GM18526 (cell line): ENCODE results near the gene SPR.

ENCODE experiments used
- POLR2A ChIP-seq: IDR thresholded peaks from 3 replicates; pipeline ENCODE4 v1.6.1; 2011; ENCODE audit not compliant: insufficient read length; ENCODE audit errors: extremely low read depth

Gene SPR

GRCh38 chr2:72883356-72883962 is 3.7 kb upstream of the SPR start:
- no peak for TF ChIP-seq POLR2A

DNA sequence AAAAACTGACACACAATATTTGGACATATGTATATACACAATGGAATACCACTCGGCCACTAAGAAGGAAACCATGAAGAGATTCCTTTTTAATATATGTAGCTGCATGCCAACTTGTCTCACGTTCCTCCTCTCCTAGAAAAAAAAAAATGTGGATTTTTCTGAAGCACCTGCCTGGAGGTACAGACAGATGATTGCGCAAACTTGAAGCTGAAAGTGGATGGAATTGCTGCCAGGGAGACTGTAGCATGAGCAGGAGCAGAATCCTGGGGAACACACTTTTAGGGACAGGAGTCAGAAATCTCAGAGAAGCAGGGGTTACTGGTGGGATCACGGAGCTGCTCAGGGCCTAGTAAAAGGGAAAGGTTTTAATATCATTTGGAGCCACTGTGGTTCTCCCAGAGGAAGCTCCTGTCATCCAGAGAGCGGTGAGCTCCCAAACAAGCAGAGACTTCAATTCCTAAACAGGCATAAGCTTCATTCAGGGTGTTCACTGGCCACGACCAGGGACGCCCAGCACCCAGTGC is 640 bp upstream of the SPR start:
- no peak for TF ChIP-seq POLR2A

DNA sequence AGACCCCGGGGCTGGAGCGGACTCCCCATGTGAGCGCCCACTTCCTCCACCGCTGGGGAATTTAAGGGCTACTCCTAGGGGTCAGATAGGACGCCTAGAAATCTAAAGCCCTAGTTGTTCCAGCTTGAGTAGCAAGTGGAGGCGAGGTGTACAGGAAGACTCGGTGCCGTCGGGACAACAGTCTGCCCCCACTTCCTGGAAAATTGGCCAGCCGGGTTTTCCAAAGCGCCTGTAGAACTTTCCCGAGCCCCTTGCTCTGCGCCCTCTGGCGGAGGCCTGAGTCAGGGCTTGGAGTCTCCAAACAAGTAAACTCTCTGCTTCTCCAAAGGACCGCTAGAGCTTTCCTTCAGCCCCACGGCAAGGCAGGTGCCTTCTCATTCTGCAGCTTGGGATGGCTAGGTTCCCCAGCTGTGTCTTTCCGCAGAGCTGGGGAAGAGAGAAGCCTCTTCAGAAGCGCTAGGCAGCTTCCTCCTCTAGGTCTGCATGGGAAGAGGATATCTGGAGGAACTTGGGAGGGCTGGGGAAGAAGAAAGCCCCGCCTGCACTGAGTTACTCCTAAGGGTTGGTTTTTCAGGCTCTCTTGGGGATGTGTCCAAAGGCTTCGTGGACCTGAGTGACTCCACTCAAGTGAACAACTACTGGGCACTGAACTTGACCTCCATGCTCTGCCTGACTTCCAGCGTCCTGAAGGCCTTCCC is 681 bp downstream of the SPR start:
- TF ChIP-seq POLR2A = no peak

DNA sequence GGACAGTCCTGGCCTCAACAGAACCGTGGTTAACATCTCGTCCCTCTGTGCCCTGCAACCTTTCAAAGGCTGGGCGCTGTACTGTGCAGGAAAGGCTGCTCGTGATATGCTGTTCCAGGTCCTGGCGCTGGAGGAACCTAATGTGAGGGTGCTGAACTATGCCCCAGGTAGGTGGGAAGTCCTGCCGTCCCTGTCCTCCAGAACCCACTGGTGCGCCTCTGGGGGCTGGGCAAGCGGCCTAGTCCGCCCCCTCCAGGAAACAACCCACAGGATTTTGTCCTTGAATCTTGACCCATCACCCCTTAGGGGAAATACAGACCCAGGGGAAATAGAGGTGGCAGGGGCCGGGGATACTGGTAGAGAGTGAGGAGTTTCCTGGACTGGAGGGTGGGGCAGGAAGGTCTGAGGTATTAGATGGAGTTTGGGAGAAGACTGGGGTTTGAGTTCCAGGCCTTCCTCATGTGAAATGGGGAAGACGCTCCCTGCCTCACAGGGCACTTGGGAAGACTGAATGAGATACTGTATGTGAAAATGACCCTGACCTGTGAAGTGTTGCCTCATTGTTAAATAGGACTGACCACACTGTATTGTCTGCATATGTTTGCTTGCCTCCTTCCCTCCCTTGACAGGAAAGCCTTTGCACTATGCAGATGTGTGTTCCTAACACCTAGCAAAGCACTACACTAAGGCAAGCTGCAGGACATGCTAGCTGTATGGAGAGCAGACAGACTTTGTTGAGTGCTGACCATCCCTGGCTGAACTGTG is 1.4 kb downstream of the SPR start:
- TF ChIP-seq POLR2A = no peak

GRCh38 chr2:72889991-72890390 is 2.8 kb downstream of the SPR start:
- TF ChIP-seq POLR2A = no peak

DNA sequence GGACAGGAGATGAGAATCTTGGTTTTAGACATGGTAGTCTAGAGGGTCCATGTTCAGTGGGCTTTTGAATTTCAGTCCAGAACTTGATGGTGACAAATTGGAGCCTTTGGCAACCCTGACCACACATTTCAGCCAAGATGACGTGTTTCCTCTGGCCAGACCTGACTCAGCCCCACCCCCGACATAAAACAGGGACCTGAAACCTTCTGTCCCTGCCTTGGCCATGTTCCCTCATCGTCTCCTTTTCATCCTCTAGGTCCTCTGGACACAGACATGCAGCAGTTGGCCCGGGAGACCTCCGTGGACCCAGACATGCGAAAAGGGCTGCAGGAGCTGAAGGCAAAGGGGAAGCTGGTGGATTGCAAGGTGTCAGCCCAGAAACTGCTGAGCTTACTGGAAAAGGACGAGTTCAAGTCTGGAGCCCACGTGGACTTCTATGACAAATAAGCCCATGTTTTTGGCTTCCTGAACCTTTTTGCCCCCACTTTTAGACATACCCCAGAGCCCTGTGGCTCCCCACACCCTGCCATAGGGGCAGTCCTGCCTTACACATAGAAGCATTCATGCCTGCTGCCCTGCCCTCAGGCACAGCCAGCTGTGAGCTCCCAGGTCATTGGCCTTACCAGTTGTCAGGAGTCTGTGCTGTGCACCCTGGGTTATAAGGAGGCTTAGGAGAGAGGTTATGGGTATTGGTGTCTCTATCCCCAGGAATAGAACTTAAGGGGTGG is 4.0 kb downstream of the SPR start:
- no peak for TF ChIP-seq POLR2A

DNA sequence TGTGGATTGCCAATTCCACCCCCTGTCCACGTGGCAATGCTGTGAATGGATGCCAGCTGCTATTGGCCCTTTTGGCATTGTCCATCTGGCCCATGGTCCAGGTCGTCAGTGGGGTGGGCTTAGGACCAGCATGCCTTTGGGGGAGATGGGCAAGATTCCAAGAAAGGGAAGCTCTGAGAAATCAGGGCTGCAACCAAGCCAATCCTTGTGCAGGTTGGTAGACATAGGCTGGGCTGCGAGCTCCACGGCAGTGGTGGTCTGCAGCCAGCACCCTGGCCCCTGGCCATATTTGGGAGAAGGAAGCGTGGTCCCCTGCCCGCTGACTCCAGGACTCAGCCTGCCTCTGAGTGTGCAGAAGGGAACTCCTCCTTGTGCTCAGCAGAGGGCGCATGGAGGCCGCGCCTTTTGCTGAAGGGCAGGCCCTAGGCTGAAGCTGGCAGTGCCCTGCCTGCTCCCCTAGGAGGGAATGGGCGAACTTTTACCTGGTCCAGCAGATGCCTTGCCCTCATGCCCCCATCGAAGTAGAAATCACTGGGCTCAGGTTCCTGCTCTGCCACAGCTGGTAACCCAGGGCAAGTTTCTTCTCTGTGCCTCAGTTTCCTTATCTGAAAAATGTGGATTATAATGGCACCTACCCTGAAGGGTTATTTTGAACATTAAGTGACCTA is 5.4 kb downstream of the SPR start:
- no peak for TF ChIP-seq POLR2A

DNA sequence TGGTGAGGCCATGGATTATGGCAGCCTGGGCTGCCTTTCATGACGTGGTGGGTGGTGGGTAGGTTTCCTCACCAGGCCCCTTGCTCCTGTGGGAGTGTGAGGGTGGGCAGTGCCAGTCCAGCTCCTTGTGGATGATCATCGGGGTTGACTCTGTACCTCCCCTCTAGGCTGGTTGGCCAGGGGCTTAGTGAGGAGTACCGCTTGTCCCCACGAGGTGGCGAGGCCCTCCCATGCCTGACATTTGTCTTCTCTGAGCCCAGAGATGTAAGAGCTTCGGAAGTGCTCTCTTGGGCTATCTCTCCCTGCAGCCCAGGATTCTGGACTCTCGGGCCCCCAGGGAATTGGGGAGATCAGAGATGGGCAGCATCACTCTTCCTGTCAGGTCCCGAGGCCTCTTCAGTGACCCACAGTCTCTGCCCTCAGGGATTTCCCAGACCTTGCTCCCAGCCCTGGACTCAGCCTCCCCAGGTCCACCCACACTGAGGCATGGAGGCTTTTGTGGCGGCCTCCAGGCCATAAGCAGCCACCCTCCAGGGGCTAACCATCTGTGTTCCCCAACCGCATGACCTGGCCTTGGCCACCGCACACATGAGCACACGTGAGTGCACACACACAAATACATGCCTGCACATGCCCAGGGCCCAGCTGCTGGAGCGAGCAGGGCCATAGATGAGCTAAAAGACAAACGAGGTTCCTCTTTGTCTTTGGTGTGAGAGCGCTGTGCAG is 6.5 kb downstream of the SPR start:
- TF ChIP-seq POLR2A = no peak

DNA sequence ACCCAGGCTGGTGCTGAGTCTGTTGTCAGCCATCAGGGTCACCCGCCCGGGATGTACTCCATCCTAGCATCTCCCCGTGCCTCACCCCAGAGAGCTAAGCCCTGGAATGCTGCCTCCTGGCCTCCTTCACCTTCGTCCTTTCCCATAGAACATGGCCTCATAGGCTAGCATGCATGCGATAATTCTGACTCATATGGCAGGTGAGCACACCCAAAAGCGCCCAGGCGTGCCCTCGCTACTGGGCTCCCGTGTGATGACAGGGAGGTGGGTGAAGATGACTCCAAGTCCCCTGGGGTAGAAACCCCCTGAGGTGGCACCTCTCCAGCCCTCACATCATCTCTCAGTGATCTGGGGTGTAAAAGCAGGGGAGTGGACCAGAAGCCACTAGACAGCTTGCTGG is 7.3 kb downstream of the SPR start:
- TF ChIP-seq POLR2A = no peak

DNA sequence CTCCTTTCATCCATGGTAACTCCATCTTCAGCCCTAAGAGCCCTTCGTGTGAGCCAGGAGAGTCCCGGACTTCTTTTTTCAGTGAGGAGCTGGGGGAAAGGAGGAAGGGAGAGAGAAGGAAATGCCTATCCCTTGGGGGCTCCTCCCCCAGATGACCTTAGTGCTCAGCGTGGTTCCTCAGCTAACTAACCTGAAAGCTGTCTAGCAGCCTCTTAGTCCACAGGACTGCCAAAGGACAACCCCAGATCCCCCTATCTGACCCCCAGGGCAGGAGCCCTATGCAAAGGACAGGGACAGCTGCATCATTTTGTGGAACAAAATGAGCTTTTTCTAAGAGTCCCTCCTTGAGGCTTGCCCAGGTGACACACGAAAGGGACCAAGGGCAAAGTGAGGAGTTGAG is 7.9 kb downstream of the SPR start:
- no peak for TF ChIP-seq POLR2A

GRCh38 chr2:72895759-72896281 is 8.6 kb downstream of the SPR start:
- TF ChIP-seq POLR2A = no peak

- TF ChIP-seq POLR2A = no peak
Observed at GRCh38 chr2:72896446-72896845, 9.2 kb downstream of the SPR start.

DNA sequence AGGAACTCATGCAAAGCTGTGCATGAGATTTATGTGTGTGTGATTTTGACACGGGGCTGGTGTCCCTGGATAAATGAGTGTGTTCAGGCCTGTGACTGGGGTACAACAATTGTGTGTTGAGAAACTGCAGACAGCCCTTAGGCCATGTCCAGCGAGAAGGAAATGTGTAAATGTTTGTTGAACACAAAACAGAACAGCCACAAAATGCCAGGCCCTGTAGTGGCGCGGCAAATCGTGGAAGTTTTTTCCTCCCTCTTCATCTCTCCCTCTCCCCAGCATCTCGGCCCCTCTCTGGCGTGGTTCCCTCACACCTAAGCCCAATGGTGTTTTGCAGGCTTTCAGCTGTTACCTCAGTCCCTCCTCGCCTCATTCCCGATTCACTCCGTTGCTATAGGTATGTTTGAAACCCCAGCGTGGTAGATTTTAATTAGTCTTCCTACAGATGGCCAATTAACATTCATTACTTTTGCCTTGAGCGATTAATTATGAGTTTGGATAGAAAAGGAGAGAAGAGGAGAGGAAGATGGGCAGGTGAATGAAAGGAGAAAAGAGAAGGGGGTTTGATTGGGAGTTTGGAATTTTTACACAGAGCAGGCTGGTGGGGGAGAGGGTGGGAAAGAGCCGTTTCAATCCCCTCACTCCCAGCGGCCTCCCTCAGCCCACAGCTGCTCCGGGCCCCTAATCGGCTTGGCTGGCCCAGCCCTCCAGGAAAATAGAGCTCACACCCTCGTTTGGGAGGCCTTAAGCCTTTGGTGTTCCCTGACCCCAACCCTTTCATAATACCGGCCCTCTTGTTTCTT is 10.8 kb downstream of the SPR start:
- no peak for TF ChIP-seq POLR2A
